BJ (cell line): Measurements from ENCODE around the gene SMC4. TPM values are rescaled to one million over a fixed set of nuclear protein-coding genes. Genes with fewer than 3 reads are reported as not detected.

Experiments
- CTCF ChIA-PET: fragments of 350-600 bp; formaldehyde crosslinking; extraction: SDS; loops from one replicate; lab custom pipeline; 2021; ENCODE audit warnings: antibody characterized with exemption, inconsistent platforms; lab: Yijun Ruan, JAX
- POLR2A ChIA-PET: fragments of 300-600 bp; sonication (Branson Sonifier 250); formaldehyde crosslinking; extraction: SDS; loops from one replicate; lab custom pipeline; 2021; ENCODE audit warnings: antibody characterized with exemption; lab: Charles Lee
- DNase-seq: peaks from one replicate; pipeline ENCODE4 v3.0.0-alpha.2; 2011; ENCODE audit warnings: low read depth
- H3K27me3 ChIP-seq: 2 replicates; pipeline ENCODE4 v1.6.0; 2011; ENCODE audit warnings: low read length; ENCODE audit not compliant: control insufficient read depth, insufficient read depth
- H3K36me3 ChIP-seq: 2 replicates; pipeline ENCODE4 v1.5.1; 2011; ENCODE audit warnings: low read length; ENCODE audit not compliant: control insufficient read depth, insufficient read depth
- H3K4me3 ChIP-seq: 2 replicates; pipeline ENCODE4 v1.5.1; 2011; ENCODE audit warnings: low read depth, mild to moderate bottlenecking, control low read depth, low read length
- polyA plus RNA-seq: library from polyadenylated mRNA; depleted of rRNA; stranded (reverse); fragments of >200 nt; gene quantifications from 2 replicates; pipeline ENCODE4 v1.2.3, GENCODE V29; 2011
- TF ChIP-seq, protein P1 (sequence below): IDR thresholded peaks from 2 replicates; pipeline ENCODE4 v1.5.1; 2011; ENCODE audit warnings: low read depth, mild to moderate bottlenecking, control low read depth, inconsistent platforms, low read length, moderate library complexity; ENCODE audit not compliant: insufficient read depth

Gene SMC4
- polyA plus RNA-seq, 1 experiment, result 26.1 TPM

DNA sequence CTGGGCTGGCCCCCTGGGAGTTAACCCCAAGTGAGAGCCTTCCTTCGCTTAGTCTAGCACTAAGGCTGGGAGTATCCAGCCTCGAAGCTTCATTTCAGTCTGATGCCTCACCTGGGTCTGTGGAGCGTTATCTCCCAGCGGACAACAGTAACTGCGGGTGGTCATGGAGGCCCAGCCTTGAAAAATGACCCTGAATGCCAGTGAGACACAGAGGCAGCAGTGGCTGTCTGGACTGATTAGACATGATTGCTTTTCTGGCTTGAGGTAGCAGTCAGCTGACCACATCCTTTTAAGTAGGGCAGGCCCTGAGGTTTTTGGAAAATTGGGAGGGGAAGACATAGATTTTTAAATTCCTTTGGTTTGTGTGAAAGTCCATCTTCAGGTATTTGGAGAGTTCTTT is 78.3 kb downstream of the SMC4 start:
- ChIA-PET POLR2A (no interaction called here), CTCF (no interaction called here)
- TF ChIP-seq, protein P1, sequence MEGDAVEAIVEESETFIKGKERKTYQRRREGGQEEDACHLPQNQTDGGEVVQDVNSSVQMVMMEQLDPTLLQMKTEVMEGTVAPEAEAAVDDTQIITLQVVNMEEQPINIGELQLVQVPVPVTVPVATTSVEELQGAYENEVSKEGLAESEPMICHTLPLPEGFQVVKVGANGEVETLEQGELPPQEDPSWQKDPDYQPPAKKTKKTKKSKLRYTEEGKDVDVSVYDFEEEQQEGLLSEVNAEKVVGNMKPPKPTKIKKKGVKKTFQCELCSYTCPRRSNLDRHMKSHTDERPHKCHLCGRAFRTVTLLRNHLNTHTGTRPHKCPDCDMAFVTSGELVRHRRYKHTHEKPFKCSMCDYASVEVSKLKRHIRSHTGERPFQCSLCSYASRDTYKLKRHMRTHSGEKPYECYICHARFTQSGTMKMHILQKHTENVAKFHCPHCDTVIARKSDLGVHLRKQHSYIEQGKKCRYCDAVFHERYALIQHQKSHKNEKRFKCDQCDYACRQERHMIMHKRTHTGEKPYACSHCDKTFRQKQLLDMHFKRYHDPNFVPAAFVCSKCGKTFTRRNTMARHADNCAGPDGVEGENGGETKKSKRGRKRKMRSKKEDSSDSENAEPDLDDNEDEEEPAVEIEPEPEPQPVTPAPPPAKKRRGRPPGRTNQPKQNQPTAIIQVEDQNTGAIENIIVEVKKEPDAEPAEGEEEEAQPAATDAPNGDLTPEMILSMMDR, result no peak
- no peaks in the 10 kb centered on the region for H3K27me3 ChIP-seq
- H3K36me3 ChIP-seq, result no peaks in the 10 kb centered on the region
- no peak for DNase-seq
- no peak overlapping the region for H3K4me3 ChIP-seq

DNA sequence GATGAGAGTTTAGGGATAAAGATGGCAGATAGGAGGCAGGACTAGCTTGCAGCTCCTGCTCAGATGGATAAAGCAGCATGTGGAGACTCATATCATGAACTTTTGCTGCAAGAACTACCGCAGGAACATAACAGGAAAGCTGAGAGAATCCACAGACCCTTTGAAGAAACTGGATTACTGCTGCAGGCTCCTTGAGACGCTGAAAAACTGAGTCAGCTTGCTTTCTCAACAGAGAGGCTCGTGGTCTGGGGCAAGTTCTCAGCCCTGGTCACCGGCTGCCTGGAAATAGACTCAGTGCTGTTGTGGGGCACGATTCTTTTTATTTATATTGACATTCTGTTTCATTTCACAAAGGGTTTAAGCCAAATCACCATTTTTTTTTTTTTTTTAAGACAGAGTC is 78.9 kb downstream of the SMC4 start:
- Histone ChIP-seq H3K27me3 (no peaks in the 10 kb centered on the region), H3K36me3 (no peaks in the 10 kb centered on the region), H3K4me3 (no peak overlapping the region)
- ChIA-PET CTCF (interaction anchor here (0.6 to 1.3 kb wide), 4 partner anchors 20 to 124 kb away, joined by 3 to 4 read pairs (median 3); no protein-coding TSS in a partner anchor), POLR2A (no interaction called here)
- TF ChIP-seq, protein P1, result no peak
- DNase-seq, result no peak

DNA sequence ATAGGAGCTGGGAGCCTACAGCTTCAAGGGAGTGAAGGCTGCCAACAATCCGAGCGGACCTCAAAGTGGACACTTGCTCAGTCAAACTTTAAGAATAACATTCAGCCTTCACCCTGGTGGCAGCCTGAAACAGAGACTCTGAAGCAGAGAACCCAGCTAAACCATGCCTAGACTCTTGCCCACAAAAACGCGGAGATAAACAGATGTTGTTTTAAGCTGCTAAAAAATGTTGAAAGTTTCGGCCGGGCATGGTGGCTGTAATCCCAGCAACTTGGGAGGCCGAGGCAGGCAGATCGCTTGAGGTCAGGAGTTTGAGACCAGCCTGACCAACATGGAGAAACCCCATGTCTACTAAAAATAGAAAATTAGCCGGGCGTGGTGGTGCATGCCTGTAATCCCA is 79.9 kb downstream of the SMC4 start:
- TF ChIP-seq, protein P1, result no peak
- H3K4me3 ChIP-seq, result no peak overlapping the region
- ChIA-PET POLR2A (no interaction called here), CTCF (interaction anchor here (0.6 to 1.3 kb wide), 3 partner anchors 19 to 67 kb away, joined by 3 read pairs; no protein-coding TSS in a partner anchor)
- DNase-seq, result no peak
- no peaks in the 10 kb centered on the region for H3K36me3 ChIP-seq
- H3K27me3 ChIP-seq, result no peaks in the 10 kb centered on the region

DNA sequence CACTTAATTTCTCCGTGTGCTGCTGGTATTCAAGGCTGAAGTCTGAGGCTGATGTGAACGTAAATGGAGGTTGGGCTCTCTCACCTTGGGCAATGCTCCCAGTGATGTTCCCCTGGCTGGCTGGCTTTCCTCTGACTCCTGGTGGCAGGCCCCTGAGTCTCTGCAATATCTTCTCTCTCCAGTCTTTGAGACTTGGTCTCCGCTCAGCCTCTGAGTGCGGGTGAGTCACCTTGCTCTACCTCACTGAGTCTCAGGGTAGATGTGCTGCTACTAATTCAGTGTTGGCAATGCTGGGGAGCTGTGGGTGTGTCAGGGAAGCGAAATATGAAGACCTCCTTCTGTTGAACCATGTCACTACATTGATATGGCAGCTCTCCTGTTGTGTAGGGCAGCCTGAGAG is 81.5 kb downstream of the SMC4 start:
- no peak overlapping the region for H3K4me3 ChIP-seq
- TF ChIP-seq, protein P1, result no peak
- no peaks in the 10 kb centered on the region for H3K27me3 ChIP-seq
- no peaks in the 10 kb centered on the region for H3K36me3 ChIP-seq
- no peak for DNase-seq
- ChIA-PET POLR2A (no interaction called here), CTCF (interaction anchor here (0.6 to 1.3 kb wide), 2 partner anchors 23 to 30 kb away, joined by 3 to 4 read pairs; no protein-coding TSS in a partner anchor)

- CTCF ChIA-PET, result interaction anchor here (0.9 to 1.3 kb wide), 3 partner anchors 31 to 67 kb away, joined by 3 to 4 read pairs (median 3); no protein-coding TSS in a partner anchor
- Histone ChIP-seq H3K36me3 (no peaks in the 10 kb centered on the region), H3K27me3 (no peaks in the 10 kb centered on the region), H3K4me3 (no peak overlapping the region)
- TF ChIP-seq, protein P1, result no peak
- POLR2A ChIA-PET, result no interaction called here
- no peak for DNase-seq
Measured at GRCh38 chr3:160481856-160482255, 82.4 kb downstream of the SMC4 start.
